ENCODE results near the gene EEF1AKMT1.

Gene EEF1AKMT1, protein sequence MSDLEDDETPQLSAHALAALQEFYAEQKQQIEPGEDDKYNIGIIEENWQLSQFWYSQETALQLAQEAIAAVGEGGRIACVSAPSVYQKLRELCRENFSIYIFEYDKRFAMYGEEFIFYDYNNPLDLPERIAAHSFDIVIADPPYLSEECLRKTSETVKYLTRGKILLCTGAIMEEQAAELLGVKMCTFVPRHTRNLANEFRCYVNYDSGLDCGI

GRCh38 chr13:20773194-20774080 lies at the start of gene EEF1AKMT1:
EEF1AKMT1 (minus strand) TSS chr13:20773961; CDS start chr13:20757598, 16,363 bp downstream.
- peak within 1 kb of the TSS; percentile 49; the same call in 1 of the 2 replicates for H3K27ac ChIP-seq
- H3K9ac ChIP-seq (ENCODE audit: insufficient read length) = peak within 1 kb of the TSS; percentile 75
- no peak for TF ChIP-seq FOXP2 (optimal IDR thresholded peaks at IDR 0.05; ENCODE audit: control extremely low read depth, extremely low read length, insufficient read depth)
- peak; percentile 89 for TF ChIP-seq POLR2AphosphoS5 (IDR thresholded peaks at IDR 0.05; ENCODE audit: borderline replicate concordance, low read depth, low read length)
- H3K9me3 ChIP-seq (ENCODE audit: low read depth, low read length) = no peaks in the 10 kb centered on the region; the same call in 1 of the 2 replicates
- peak within 1 kb of the TSS; percentile 75 for H3K4me3 ChIP-seq
- DNase-seq (ENCODE audit: low read depth, low spot score) = no peak
- peaks cover 9% of the 10 kb centered on the region; the same call in 1 of the 2 replicates for H3K36me3 ChIP-seq (ENCODE audit: insufficient read depth, low read length)

- Histone ChIP-seq H3K4me3 (no peak overlapping the region), H3K36me3 (ENCODE audit: insufficient read depth, low read length) (peaks cover 22% of the 10 kb centered on the region), H3K27ac (no peak overlapping the region), H3K9me3 (ENCODE audit: low read depth, low read length) (no peaks in the 10 kb centered on the region), H3K9ac (ENCODE audit: insufficient read length) (no peak overlapping the region)
- no peak for DNase-seq (ENCODE audit: low read depth, low spot score)
- TF ChIP-seq EZH2 (IDR thresholded peaks at IDR 0.05) (no peak), FOXP2 (optimal IDR thresholded peaks at IDR 0.05; ENCODE audit: control extremely low read depth, extremely low read length, insufficient read depth) (no peak)
Measured at GRCh38 chr13:20823071-20823470, 49.3 kb upstream of the EEF1AKMT1 start.

DNA sequence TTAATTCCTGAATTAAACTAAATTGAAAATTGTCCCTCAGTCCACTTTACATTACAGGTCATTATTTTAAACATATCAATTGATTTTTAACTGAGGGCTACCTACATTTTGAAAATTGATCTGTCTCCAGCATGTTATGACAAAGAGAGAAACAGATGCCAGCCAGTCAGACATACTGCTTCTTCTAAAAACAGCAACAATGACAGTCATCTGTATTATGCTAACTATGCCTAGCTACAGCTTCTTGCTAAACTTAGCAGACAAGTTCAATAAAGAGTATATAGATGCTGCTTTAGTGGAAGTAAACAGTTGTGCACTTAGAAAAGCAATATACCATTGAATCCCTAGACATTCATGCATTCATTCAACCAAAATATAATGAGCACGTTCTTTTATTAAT lies 48.6 kb upstream of the EEF1AKMT1 start:
- Histone ChIP-seq H3K9me3 (ENCODE audit: low read depth, low read length) (no peaks in the 10 kb centered on the region), H3K36me3 (ENCODE audit: insufficient read depth, low read length) (peaks cover 22% of the 10 kb centered on the region), H3K27ac (no peak overlapping the region), H3K4me3 (no peak overlapping the region), H3K9ac (ENCODE audit: insufficient read length) (no peak overlapping the region)
- no peak for TF ChIP-seq POLR2AphosphoS5 (IDR thresholded peaks at IDR 0.05; ENCODE audit: borderline replicate concordance, low read depth, low read length)
- no peak for TF ChIP-seq EZH2 (IDR thresholded peaks at IDR 0.05)
- no peak for TF ChIP-seq FOXP2 (optimal IDR thresholded peaks at IDR 0.05; ENCODE audit: control extremely low read depth, extremely low read length, insufficient read depth)
- no peak for DNase-seq (ENCODE audit: low read depth, low spot score)

GRCh38 chr13:20819715-20820114 lies 46.0 kb upstream of the EEF1AKMT1 start:
- H3K9me3 ChIP-seq (ENCODE audit: low read depth, low read length) = no peaks in the 10 kb centered on the region
- DNase-seq (ENCODE audit: low read depth, low spot score) = no peak
- H3K27ac ChIP-seq = no peak overlapping the region
- no peak overlapping the region for H3K4me3 ChIP-seq
- H3K36me3 ChIP-seq (ENCODE audit: insufficient read depth, low read length) = peaks cover 22% of the 10 kb centered on the region
- no peak overlapping the region for H3K9ac ChIP-seq (ENCODE audit: insufficient read length)
- TF ChIP-seq FOXP2 (optimal IDR thresholded peaks at IDR 0.05; ENCODE audit: control extremely low read depth, extremely low read length, insufficient read depth) = no peak
- no peak for TF ChIP-seq POLR2AphosphoS5 (IDR thresholded peaks at IDR 0.05; ENCODE audit: borderline replicate concordance, low read depth, low read length)
- no peak for TF ChIP-seq EZH2 (IDR thresholded peaks at IDR 0.05)

DNA sequence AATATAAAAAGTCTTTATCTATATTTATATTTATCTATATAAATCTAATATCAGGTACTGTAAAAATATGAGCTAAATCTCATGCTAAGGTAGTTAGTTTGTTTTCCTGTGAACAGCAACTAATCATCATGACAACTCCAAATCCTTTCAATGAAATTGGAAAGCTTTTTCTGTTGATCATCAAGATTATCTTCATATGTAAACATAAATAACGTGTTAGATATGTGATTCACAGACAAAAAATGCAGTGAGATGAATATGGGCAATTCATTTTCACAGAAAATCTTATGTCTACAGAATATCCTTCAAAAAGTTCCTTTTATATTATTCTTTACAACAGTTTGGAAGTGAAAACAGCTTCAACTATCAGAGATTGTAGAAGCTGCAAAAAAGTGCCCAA lies 41.7 kb upstream of the EEF1AKMT1 start:
- H3K9me3 ChIP-seq (ENCODE audit: low read depth, low read length) = no peaks in the 10 kb centered on the region
- no peak for TF ChIP-seq POLR2AphosphoS5 (IDR thresholded peaks at IDR 0.05; ENCODE audit: borderline replicate concordance, low read depth, low read length)
- no peak for TF ChIP-seq FOXP2 (optimal IDR thresholded peaks at IDR 0.05; ENCODE audit: control extremely low read depth, extremely low read length, insufficient read depth)
- TF ChIP-seq EZH2 (IDR thresholded peaks at IDR 0.05) = no peak
- no peak overlapping the region for H3K9ac ChIP-seq (ENCODE audit: insufficient read length)
- peaks cover 21% of the 10 kb centered on the region for H3K36me3 ChIP-seq (ENCODE audit: insufficient read depth, low read length)
- H3K27ac ChIP-seq = no peak overlapping the region
- DNase-seq (ENCODE audit: low read depth, low spot score) = no peak
- no peak overlapping the region for H3K4me3 ChIP-seq

DNA sequence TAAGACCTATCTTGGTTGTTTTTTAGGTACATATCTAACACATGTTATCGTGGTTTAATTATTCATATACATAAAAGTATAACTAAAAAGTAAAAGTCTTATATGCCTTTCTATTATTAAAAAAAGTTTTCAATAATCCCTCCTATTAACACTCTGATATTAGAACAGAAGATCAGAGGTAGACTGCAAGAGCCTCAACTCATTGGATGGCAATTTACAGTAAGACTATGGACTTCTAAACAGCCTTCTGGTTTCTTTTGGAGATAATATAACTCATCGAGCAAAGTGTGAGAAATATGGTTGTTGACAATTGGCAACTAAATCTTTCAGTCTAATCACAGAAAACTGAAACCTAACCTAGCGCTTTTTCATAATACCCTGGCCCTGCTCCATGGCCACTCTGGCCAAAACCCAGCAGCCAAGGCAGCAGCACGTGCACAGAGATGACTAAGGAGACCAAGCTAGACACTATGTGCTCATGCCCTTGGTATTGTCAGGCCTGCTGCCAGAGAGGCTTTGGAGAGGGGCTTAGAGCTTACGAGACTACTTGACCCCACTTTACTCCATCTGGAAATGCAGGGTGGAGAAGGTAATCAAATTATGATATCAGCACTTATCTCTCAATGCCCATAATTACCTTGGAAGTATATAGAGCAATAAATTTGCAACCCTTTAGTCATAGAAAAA lies 40.6 kb upstream of the EEF1AKMT1 start:
- Histone ChIP-seq H3K9me3 (ENCODE audit: low read depth, low read length) (no peaks in the 10 kb centered on the region), H3K27ac (no peak overlapping the region)
- no peak for DNase-seq (ENCODE audit: low read depth, low spot score)

GRCh38 chr13:20812890-20813289 lies 39.1 kb upstream of the EEF1AKMT1 start:
- no peak overlapping the region for H3K4me3 ChIP-seq
- TF ChIP-seq FOXP2 (optimal IDR thresholded peaks at IDR 0.05; ENCODE audit: control extremely low read depth, extremely low read length, insufficient read depth) = no peak
- no peak for TF ChIP-seq POLR2AphosphoS5 (IDR thresholded peaks at IDR 0.05; ENCODE audit: borderline replicate concordance, low read depth, low read length)
- no peak for DNase-seq (ENCODE audit: low read depth, low spot score)
- no peak overlapping the region for H3K9ac ChIP-seq (ENCODE audit: insufficient read length)
- H3K27ac ChIP-seq = no peak overlapping the region
- no peaks in the 10 kb centered on the region for H3K9me3 ChIP-seq (ENCODE audit: low read depth, low read length)
- peaks cover 34% of the 10 kb centered on the region for H3K36me3 ChIP-seq (ENCODE audit: insufficient read depth, low read length)

More for the DNA sequence above, 40.6 kb upstream of the EEF1AKMT1 start:
- TF ChIP-seq POLR2AphosphoS5 (IDR thresholded peaks at IDR 0.05; ENCODE audit: borderline replicate concordance, low read depth, low read length) = no peak
- no peak for TF ChIP-seq EZH2 (IDR thresholded peaks at IDR 0.05)
- no peak for TF ChIP-seq FOXP2 (optimal IDR thresholded peaks at IDR 0.05; ENCODE audit: control extremely low read depth, extremely low read length, insufficient read depth)
- H3K9ac ChIP-seq (ENCODE audit: insufficient read length) = no peak overlapping the region
- H3K4me3 ChIP-seq = no peak overlapping the region
- H3K36me3 ChIP-seq (ENCODE audit: insufficient read depth, low read length) = peaks cover 20% of the 10 kb centered on the region

DNA sequence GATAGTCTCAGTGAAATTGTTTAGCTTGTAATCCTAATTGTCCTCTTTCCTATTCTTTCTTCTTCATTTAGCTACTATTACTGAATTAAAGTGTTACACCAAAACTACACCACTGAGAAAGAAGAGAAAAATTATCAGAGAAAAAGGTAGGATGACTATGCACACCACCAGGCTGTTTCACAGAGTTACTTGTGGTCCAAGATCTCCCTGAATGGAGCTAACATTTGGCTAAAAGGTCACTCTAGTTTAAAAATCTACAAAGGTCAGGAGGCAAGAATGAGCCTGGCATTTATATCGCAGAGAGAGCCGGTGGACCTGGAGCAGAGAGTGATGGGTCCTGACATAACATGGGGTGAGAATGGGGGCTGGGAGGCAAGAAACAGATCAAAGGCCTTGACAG lies 37.0 kb upstream of the EEF1AKMT1 start:
- Histone ChIP-seq H3K27ac (no peak overlapping the region), H3K36me3 (ENCODE audit: insufficient read depth, low read length) (peaks cover 46% of the 10 kb centered on the region), H3K9ac (ENCODE audit: insufficient read length) (no peak overlapping the region), H3K4me3 (no peak overlapping the region), H3K9me3 (ENCODE audit: low read depth, low read length) (no peaks in the 10 kb centered on the region)
- TF ChIP-seq FOXP2 (optimal IDR thresholded peaks at IDR 0.05; ENCODE audit: control extremely low read depth, extremely low read length, insufficient read depth) (no peak), EZH2 (IDR thresholded peaks at IDR 0.05) (no peak), POLR2AphosphoS5 (IDR thresholded peaks at IDR 0.05; ENCODE audit: borderline replicate concordance, low read depth, low read length) (no peak)
- no peak for DNase-seq (ENCODE audit: low read depth, low spot score)
